Stimulated activated CD4-positive, alpha-beta T cell treated with anti-CD3 and anti-CD28 coated beads, Interleukin-15, amount 100 ng/mL, for 24 hours (primary cell): ENCODE results near the gene GASK1A.

Experiments
- DNase-seq: peaks from one replicate; pipeline ENCODE4 v3.0.0-alpha.2; 2020

Gene GASK1A

GRCh38 chr3:43014956-43015355 lies 35.8 kb downstream of the GASK1A start:
- no peak for DNase-seq

- DNase-seq: no peak
Measured at GRCh38 chr3:43015572-43015971, 36.5 kb downstream of the GASK1A start.

GRCh38 chr3:43015991-43016865 lies 37.1 kb downstream of the GASK1A start:
- DNase-seq: no peak

- DNase-seq: no peak
Measured at GRCh38 chr3:43017004-43017403, 37.9 kb downstream of the GASK1A start.

- no peak for DNase-seq
Measured at GRCh38 chr3:43017593-43018195, 38.6 kb downstream of the GASK1A start.

GRCh38 chr3:43018246-43018645 lies 39.1 kb downstream of the GASK1A start:
- DNase-seq: no peak

GRCh38 chr3:43019006-43019809 lies 40.1 kb downstream of the GASK1A start:
- no peak for DNase-seq

GRCh38 chr3:43019826-43020225 lies 40.7 kb downstream of the GASK1A start:
- DNase-seq: no peak

- no peak for DNase-seq
Measured at GRCh38 chr3:43021186-43021585, 42.1 kb downstream of the GASK1A start.

GRCh38 chr3:43022121-43022520 lies 43.0 kb downstream of the GASK1A start:
- DNase-seq: no peak

GRCh38 chr3:43023066-43023465 lies 44.0 kb downstream of the GASK1A start:
- DNase-seq: no peak

GRCh38 chr3:43023746-43024145 lies 44.6 kb downstream of the GASK1A start:
- no peak for DNase-seq

GRCh38 chr3:43024181-43024885 lies 45.2 kb downstream of the GASK1A start:
- peak; percentile 55 for DNase-seq

- no peak for DNase-seq
Measured at GRCh38 chr3:43025423-43025822, 46.3 kb downstream of the GASK1A start.

- DNase-seq: no peak
Measured at GRCh38 chr3:43028001-43028400, 48.9 kb downstream of the GASK1A start.

GRCh38 chr3:43028678-43029490 lies 49.8 kb downstream of the GASK1A start:
- no peak for DNase-seq

GRCh38 chr3:43030162-43030935 lies 51.2 kb downstream of the GASK1A start:
- DNase-seq: no peak

- no peak for DNase-seq
Measured at GRCh38 chr3:43031485-43031884, 52.4 kb downstream of the GASK1A start.

- no peak for DNase-seq
Measured at GRCh38 chr3:43031889-43032545, 52.9 kb downstream of the GASK1A start.
